ENCODE data around the gene PCDHGB6.
"Not testable (repeated sequence)": the region's sequence is repeated elsewhere in the genome, so short reads cannot be mapped to it uniquely, and the experiment has no call there.

Gene PCDHGB6

DNA sequence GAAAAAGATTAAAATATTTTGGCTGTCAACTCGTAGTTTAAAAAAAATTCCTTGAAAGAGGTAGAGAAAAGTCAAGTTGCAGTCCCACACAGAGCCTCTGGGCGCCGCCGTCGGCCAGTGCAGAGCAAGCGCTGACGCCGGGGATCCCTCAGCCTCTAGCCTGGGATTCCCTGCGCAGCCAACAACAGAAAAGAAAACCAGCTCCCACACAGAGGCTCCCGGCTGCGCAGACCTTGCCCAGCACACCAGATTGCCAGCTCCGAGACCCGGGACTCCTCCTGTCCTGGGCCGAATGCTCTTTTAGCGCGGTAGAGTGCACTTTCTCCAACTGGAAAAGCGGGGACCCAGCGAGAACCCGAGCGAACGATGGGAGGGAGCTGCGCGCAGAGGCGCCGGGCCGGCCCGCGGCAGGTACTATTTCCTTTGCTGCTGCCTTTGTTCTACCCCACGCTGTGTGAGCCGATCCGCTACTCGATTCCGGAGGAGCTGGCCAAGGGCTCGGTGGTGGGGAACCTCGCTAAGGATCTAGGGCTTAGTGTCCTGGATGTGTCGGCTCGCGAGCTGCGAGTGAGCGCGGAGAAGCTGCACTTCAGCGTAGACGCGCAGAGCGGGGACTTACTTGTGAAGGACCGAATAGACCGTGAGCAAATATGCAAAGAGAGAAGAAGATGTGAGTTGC, 9.8 kb downstream of the PCDHGB6 start, which contains the start of gene PCDHGB7:
Gene PCDHGB7 (plus strand): TSS at position 184 of the 679 bp plus-strand sequence. CDS start 183 bp downstream, at position 367.
- TF ChIP-seq CTCF (IDR thresholded peaks at IDR 0.05), result peak; percentile 40 to 49
- Histone ChIP-seq H3K4me3 (peak within 1 kb of the TSS; percentile 46 to 48), H3K36me3 (peaks cover 5 to 73% (median 67%) of the 10 kb centered on the region in 3 donors), H3K9me3 (peaks cover 23 to 99% (median 89%) of the 10 kb centered on the region in 3 donors)
- peak; percentile 76 to 78 for DNase-seq
- not testable (repeated sequence) for H3K27me3 ChIP-seq, H3K27ac ChIP-seq, H3K4me1 ChIP-seq
- intact Hi-C loops (cut with DNase I; ENCODE audit: low total_unique reads), result loop anchor here (10.0 kb wide), 2 partner anchors 93 to 137 kb away; partner anchors contain the start of gene TAF7

GRCh38 chr5:141419074-141419880, 11.5 kb downstream of the PCDHGB6 start:
- intact Hi-C loops (cut with DNase I; ENCODE audit: low total_unique reads), result loop anchor here (10.0 kb wide), 2 partner anchors 94 to 136 kb away; partner anchors contain the start of gene TAF7

DNA sequence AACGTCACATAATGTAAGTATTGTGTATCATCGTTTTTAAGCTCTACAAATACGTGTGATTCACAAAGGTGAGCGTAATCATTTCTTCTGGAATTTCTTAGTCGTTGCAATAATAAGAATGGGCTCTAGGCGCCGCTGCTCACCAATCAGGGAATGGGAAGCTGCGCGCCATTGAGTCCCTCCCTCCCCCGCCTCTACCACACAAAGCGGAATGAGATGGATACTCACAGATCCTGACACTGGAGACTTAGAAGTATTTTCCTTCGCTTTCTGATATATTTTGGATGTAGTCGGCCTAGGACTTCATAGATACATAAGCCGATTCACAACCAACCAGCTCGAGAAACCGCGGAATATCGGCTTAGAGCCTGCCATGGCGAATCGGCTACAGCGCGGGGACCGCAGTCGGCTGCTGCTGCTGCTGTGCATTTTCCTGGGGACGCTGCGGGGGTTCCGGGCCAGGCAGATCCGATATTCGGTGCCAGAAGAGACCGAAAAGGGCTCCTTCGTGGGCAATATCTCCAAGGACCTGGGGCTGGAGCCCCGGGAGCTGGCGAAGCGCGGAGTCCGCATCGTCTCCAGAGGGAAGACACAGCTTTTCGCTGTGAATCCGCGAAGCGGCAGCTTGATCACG, 13.2 kb downstream of the PCDHGB6 start, which contains the start of gene PCDHGA11:
Gene PCDHGA11 (plus strand): TSS at position 197 of the 634 bp plus-strand sequence. CDS start 177 bp downstream, at position 374.
- Histone ChIP-seq H3K27ac (no peak within 1 kb of the TSS), H3K36me3 (peaks cover 0 to 77% (median 65%) of the 10 kb centered on the region in 3 donors), H3K9me3 (peaks cover 26 to 100% (median 89%) of the 10 kb centered on the region in 3 donors), H3K4me3 (peak within 1 kb of the TSS; percentile 25 to 28), H3K4me1 (no peaks in the 10 kb centered on the region), H3K27me3 (no peaks in the 10 kb centered on the region)
- TF ChIP-seq CTCF (IDR thresholded peaks at IDR 0.05), result peak in 1 of 2 experiments; percentile 12
- peak in 1 of 2 donors; percentile 47 for DNase-seq
- intact Hi-C loops (cut with DNase I; ENCODE audit: low total_unique reads), result loop anchor here (10.0 kb wide), 1 partner anchor 176 kb away; the partner anchor contains the start of gene PCDHB15

More at GRCh38 chr5:141419074-141419880, 11.5 kb downstream of the PCDHGB6 start:
- Histone ChIP-seq H3K27ac (no peak overlapping the region), H3K4me1 (no peaks in the 10 kb centered on the region), H3K9me3 (peaks cover 24 to 99% (median 89%) of the 10 kb centered on the region in 3 donors), H3K36me3 (peaks cover 0 to 67% (median 63%) of the 10 kb centered on the region in 3 donors), H3K27me3 (no peaks in the 10 kb centered on the region), H3K4me3 (no peak overlapping the region)
- DNase-seq, result no peak
- TF ChIP-seq CTCF (IDR thresholded peaks at IDR 0.05), result no peak

DNA sequence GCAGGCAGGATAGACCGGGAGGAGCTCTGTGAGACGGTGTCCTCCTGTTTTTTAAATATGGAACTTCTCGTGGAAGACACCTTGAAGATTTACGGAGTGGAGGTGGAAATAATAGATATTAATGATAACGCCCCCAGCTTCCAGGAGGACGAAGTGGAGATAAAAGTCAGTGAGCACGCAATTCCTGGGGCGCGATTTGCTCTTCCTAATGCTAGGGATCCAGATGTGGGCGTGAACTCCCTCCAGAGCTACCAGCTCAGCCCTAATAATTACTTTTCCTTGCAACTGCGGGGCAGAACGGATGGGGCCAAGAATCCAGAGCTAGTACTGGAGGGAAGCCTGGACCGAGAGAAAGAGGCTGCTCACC, 13.7 kb downstream of the PCDHGB6 start:
- peaks cover 0 to 76% (median 70%) of the 10 kb centered on the region in 3 donors for H3K36me3 ChIP-seq
- H3K27me3 ChIP-seq, result no peaks in the 10 kb centered on the region
- H3K4me3 ChIP-seq, result peak overlapping the region; percentile 25 to 28
- DNase-seq, result no peak
- no peaks in the 10 kb centered on the region for H3K4me1 ChIP-seq
- intact Hi-C loops (cut with DNase I; ENCODE audit: low total_unique reads), result loop anchor here (10.0 kb wide), 1 partner anchor 177 kb away; the partner anchor contains the start of gene PCDHB15
- no peak overlapping the region for H3K27ac ChIP-seq
- peaks cover 29 to 100% (median 92%) of the 10 kb centered on the region in 3 donors for H3K9me3 ChIP-seq
- TF ChIP-seq CTCF (IDR thresholded peaks at IDR 0.05), result no peak

GRCh38 chr5:141422742-141423291, 15.0 kb downstream of the PCDHGB6 start:
- Histone ChIP-seq H3K4me3 (no peak overlapping the region), H3K36me3 (peaks cover 4 to 78% (median 76%) of the 10 kb centered on the region in 3 donors), H3K27ac (no peak overlapping the region), H3K9me3 (peaks cover 33 to 100% (median 99%) of the 10 kb centered on the region in 3 donors), H3K27me3 (no peaks in the 10 kb centered on the region), H3K4me1 (no peaks in the 10 kb centered on the region)
- no peak for DNase-seq
- TF ChIP-seq CTCF (IDR thresholded peaks at IDR 0.05), result no peak
- intact Hi-C loops (cut with DNase I; ENCODE audit: low total_unique reads), result loop anchor here (10.0 kb wide), 1 partner anchor 178 kb away; the partner anchor contains the start of gene PCDHB15

All from tibial artery (tissue), 4 donors.